GM12874 (cell line): ENCODE results near the gene ARHGAP44.

Experiments used
- CTCF ChIP-seq: IDR thresholded peaks from 2 replicates; pipeline ENCODE4 v1.5.1; 2011; ENCODE audit warnings: low read depth, mild to moderate bottlenecking, control low read depth, low read length, moderate library complexity; ENCODE audit not compliant: insufficient read depth

Gene ARHGAP44

GRCh38 chr17:13030056-13030455 lies 240.8 kb downstream of the ARHGAP44 start:
- TF ChIP-seq CTCF, result no peak

- peak; percentile 64 for TF ChIP-seq CTCF
Measured at GRCh38 chr17:13030459-13031300, 241.4 kb downstream of the ARHGAP44 start.

GRCh38 chr17:13031718-13032350 lies 242.5 kb downstream of the ARHGAP44 start:
- peak; percentile 84 for TF ChIP-seq CTCF

- no peak for TF ChIP-seq CTCF
Measured at GRCh38 chr17:13035420-13035819, 246.1 kb downstream of the ARHGAP44 start.

GRCh38 chr17:13036751-13037150 lies 247.5 kb downstream of the ARHGAP44 start:
- no peak for TF ChIP-seq CTCF

- TF ChIP-seq CTCF, result no peak
Measured at GRCh38 chr17:13038931-13039665, 249.8 kb downstream of the ARHGAP44 start.
